Measurements from ENCODE around the gene SEC16B.

The SEC16B gene

GRCh38 chr1:177941976-177942375, 27.9 kb downstream of the SEC16B start:
- FAIRE-seq (no peak), DNase-seq (ENCODE audit: low spot score) (no peak)

GRCh38 chr1:177940682-177941081, 29.2 kb downstream of the SEC16B start:
- FAIRE-seq = no peak
- DNase-seq (ENCODE audit: low spot score) = no peak

GRCh38 chr1:177937931-177938330, 31.9 kb downstream of the SEC16B start:
- FAIRE-seq = no peak
- DNase-seq (ENCODE audit: low spot score) = no peak

GRCh38 chr1:177937174-177937770, 32.6 kb downstream of the SEC16B start:
- no peak for DNase-seq (ENCODE audit: low spot score)
- FAIRE-seq = no peak

- FAIRE-seq (no peak), DNase-seq (ENCODE audit: low spot score) (no peak)
Observed at GRCh38 chr1:177935638-177936415, 34.0 kb downstream of the SEC16B start.

- FAIRE-seq = no peak
Observed at GRCh38 chr1:177934927-177935326, 34.9 kb downstream of the SEC16B start.

GRCh38 chr1:177934461-177934860, 35.4 kb downstream of the SEC16B start:
- DNase-seq (ENCODE audit: low spot score) (no peak), FAIRE-seq (no peak)

More at GRCh38 chr1:177934927-177935326, 34.9 kb downstream of the SEC16B start:
- DNase-seq (ENCODE audit: low spot score) = no peak

- DNase-seq (ENCODE audit: low spot score) = no peak
- FAIRE-seq = no peak
Observed at GRCh38 chr1:177933881-177934280, 36.0 kb downstream of the SEC16B start.

GRCh38 chr1:177932123-177932522, 37.7 kb downstream of the SEC16B start:
- no peak for DNase-seq (ENCODE audit: low spot score)
- FAIRE-seq = no peak

- FAIRE-seq = no peak
- no peak for DNase-seq (ENCODE audit: low spot score)
Observed at GRCh38 chr1:177928952-177929351, 40.9 kb downstream of the SEC16B start.

- DNase-seq (ENCODE audit: low spot score) = peak; percentile 17
- FAIRE-seq = no peak
Observed at GRCh38 chr1:177928194-177928593, 41.7 kb downstream of the SEC16B start.

GRCh38 chr1:177927021-177927596, 42.7 kb downstream of the SEC16B start:
- DNase-seq (ENCODE audit: low spot score) (peak; percentile 33), FAIRE-seq (no peak)

- FAIRE-seq (no peak), DNase-seq (ENCODE audit: low spot score) (no peak)
Observed at GRCh38 chr1:177926201-177926600, 43.7 kb downstream of the SEC16B start.

- DNase-seq (ENCODE audit: low spot score) = no peak
Observed at GRCh38 chr1:177925006-177925405, 44.9 kb downstream of the SEC16B start.

GRCh38 chr1:177923441-177923840, 46.4 kb downstream of the SEC16B start:
- no peak for FAIRE-seq
- DNase-seq (ENCODE audit: low spot score) = no peak

More at GRCh38 chr1:177925006-177925405, 44.9 kb downstream of the SEC16B start:
- FAIRE-seq = no peak

- DNase-seq (ENCODE audit: low spot score) = no peak
- FAIRE-seq = no peak
Observed at GRCh38 chr1:177922209-177922608, 47.6 kb downstream of the SEC16B start.

GRCh38 chr1:177921590-177921989, 48.3 kb downstream of the SEC16B start:
- no peak for DNase-seq (ENCODE audit: low spot score)
- FAIRE-seq = no peak

GRCh38 chr1:177920091-177920490, 49.8 kb downstream of the SEC16B start:
- no peak for FAIRE-seq

GRCh38 chr1:177915641-177916040, 54.2 kb downstream of the SEC16B start:
- FAIRE-seq (no peak), DNase-seq (ENCODE audit: low spot score) (no peak)

More at GRCh38 chr1:177920091-177920490, 49.8 kb downstream of the SEC16B start:
- DNase-seq (ENCODE audit: low spot score) = no peak

- DNase-seq (ENCODE audit: low spot score) (no peak), FAIRE-seq (no peak)
Observed at GRCh38 chr1:177914603-177915002, 55.3 kb downstream of the SEC16B start.

GRCh38 chr1:177913762-177914540, 55.9 kb downstream of the SEC16B start:
- DNase-seq (ENCODE audit: low spot score) = peak; percentile 19
- no peak for FAIRE-seq

- DNase-seq (ENCODE audit: low spot score) = no peak
- no peak for FAIRE-seq
Observed at GRCh38 chr1:177912991-177913390, 56.9 kb downstream of the SEC16B start.

All from urothelium cell line (cell line).